Nephron progenitor cell (in vitro differentiated cells): ENCODE measurements around the gene CCDC3.
A peak's percentile ranks its signal among the peaks of the same experiment; 100 is the strongest.

ENCODE experiments used
- DNase-seq: peaks from one replicate; pipeline ENCODE4 v3.0.0; 2021
- H3K27ac Mint-ChIP-seq: 2 replicates; pipeline ENCODE4 v1.8.0; 2021; ENCODE audit warnings: mild to moderate bottlenecking, moderate library complexity, mixed read lengths
- H3K27me3 Mint-ChIP-seq: 2 replicates; pipeline ENCODE4 v1.8.0; 2021; ENCODE audit warnings: mild to moderate bottlenecking, low read depth, mixed read lengths; ENCODE audit not compliant: poor library complexity
- H3K36me3 Mint-ChIP-seq: 2 replicates; pipeline ENCODE4 v1.8.0; 2021; ENCODE audit warnings: low read depth, mixed read lengths
- H3K4me1 Mint-ChIP-seq: 2 replicates; pipeline ENCODE4 v1.8.0; 2021; ENCODE audit warnings: mixed read lengths
- H3K4me3 Mint-ChIP-seq: 2 replicates; pipeline ENCODE4 v1.8.0; 2021; ENCODE audit warnings: mild to moderate bottlenecking, moderate library complexity, mixed read lengths
- H3K9me3 Mint-ChIP-seq: 2 replicates; pipeline ENCODE4 v1.8.0; 2021; ENCODE audit warnings: mild to moderate bottlenecking, moderate library complexity, mixed read lengths
- CTCF ChIP-seq: fragments of 200-600 bp; sonication (generic); IDR thresholded peaks from 2 replicates; pipeline ENCODE4 v1.5.0; 2021; ENCODE audit warnings: antibody characterized with exemption

The CCDC3 gene

DNA sequence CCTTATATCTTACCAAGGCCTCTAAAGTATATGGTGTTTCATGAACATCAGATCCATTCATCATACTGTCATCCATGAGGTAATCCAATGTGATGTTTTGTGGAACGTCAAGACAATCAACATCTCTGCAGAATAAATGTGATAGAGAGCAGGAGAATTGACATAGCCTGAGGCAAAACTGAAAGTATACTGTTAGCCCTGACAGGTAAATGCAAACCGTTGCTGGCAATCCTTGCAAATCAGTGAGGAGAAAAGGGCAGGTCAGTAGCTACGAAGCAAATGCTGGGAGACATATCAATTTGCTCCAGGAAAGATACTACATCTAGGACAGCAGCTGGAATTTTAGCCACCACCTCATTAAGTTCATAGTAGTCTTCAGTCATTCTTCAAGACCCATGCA, 4.5 kb upstream of the CCDC3 start:
- peaks cover 23% of the 10 kb centered on the region for H3K27me3 Mint-ChIP-seq
- peaks cover 5% of the 10 kb centered on the region for H3K4me1 Mint-ChIP-seq
- no peak for DNase-seq
- H3K27ac Mint-ChIP-seq: no peak overlapping the region
- no peaks in the 10 kb centered on the region for H3K36me3 Mint-ChIP-seq
- no peak for TF ChIP-seq CTCF
- peaks cover 18% of the 10 kb centered on the region for H3K9me3 Mint-ChIP-seq
- no peak overlapping the region for H3K4me3 Mint-ChIP-seq

- DNase-seq: no peak
- Mint-ChIP-seq H3K36me3 (no peaks in the 10 kb centered on the region), H3K4me3 (no peak overlapping the region), H3K27ac (no peak overlapping the region), H3K9me3 (peaks cover 19% of the 10 kb centered on the region), H3K27me3 (peaks cover 45% of the 10 kb centered on the region), H3K4me1 (peaks cover 16% of the 10 kb centered on the region)
- no peak for TF ChIP-seq CTCF
Measured at GRCh38 chr10:13003759-13004158, 2.2 kb upstream of the CCDC3 start.

DNA sequence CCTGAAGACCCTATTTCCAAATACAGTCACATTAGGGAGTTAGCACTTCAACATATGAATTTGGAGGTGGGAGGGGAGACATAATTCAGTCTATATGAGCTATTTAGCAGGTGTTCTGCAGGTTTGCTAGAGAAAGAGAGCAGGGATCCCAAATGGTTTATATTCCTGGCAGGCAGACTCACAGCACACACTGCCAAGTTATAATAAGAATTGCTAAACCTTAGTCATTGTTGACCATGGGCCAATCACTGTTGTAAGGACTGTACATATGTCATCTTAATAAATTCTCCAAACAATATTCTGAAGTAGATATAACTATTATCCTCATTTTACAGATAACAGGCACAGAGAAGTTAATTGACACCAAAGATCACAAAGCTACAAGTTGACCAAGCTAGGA, 1.5 kb upstream of the CCDC3 start:
- Mint-ChIP-seq H3K4me3 (peak overlapping the region; percentile 76), H3K9me3 (peaks cover 19% of the 10 kb centered on the region), H3K36me3 (peaks cover 3% of the 10 kb centered on the region), H3K27me3 (peaks cover 50% of the 10 kb centered on the region), H3K27ac (no peak overlapping the region), H3K4me1 (peaks cover 16% of the 10 kb centered on the region)
- no peak for DNase-seq
- no peak for TF ChIP-seq CTCF

DNA sequence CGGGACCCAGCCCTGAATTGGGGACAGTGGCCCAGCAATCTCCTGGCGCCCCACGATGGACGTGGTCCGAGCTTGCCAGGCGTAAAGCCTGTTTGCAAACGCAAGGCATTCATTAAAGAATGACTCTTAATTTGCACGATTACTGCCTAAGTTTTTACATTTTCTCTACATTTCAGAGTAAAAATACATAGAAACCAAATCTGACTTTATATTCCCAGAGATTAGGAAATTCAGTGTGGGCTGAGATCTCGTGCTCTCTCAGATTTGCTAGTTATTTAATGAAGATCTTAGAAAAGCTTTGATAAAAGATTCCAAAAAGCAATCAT, 337 bp upstream of the CCDC3 start:
- Mint-ChIP-seq H3K27ac (no peak overlapping the region), H3K9me3 (peaks cover 19% of the 10 kb centered on the region), H3K4me3 (peak overlapping the region; percentile 76), H3K4me1 (peaks cover 16% of the 10 kb centered on the region), H3K36me3 (peaks cover 13% of the 10 kb centered on the region), H3K27me3 (peaks cover 45% of the 10 kb centered on the region)
- TF ChIP-seq CTCF: no peak
- DNase-seq: no peak

DNA sequence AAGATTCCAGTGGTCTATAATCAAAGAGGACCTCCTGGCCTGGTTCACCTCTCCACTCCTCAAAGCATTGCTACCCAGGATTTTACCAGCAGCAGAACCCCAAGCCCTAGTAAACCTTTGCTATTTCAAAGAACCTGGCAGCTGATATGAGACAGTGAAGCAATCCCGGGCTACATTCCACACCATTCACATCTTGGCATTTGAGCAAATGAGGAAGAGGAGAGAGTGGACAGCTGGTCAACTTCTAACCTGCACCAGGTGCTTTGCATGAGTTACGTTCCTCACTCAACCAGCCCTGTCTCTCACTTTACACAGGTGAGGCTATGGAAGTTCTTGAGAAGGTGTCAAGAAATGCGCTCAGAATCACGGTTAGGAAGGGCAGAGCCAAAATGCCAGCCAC, 1.1 kb downstream of the CCDC3 start:
- no peak for DNase-seq
- peaks cover 45% of the 10 kb centered on the region for H3K27me3 Mint-ChIP-seq

More for the DNA sequence above, 1.1 kb downstream of the CCDC3 start:
- Mint-ChIP-seq H3K36me3 (peaks cover 20% of the 10 kb centered on the region), H3K9me3 (peaks cover 9% of the 10 kb centered on the region), H3K4me1 (peaks cover 24% of the 10 kb centered on the region), H3K27ac (no peak overlapping the region), H3K4me3 (peak overlapping the region; percentile 86)
- TF ChIP-seq CTCF: no peak
